HEK293 (cell line): Measurements from ENCODE around the gene ZC3H4.

ENCODE experiments used
- GLI4 ChIP-seq: fragments of 450-650 bp; formaldehyde crosslinking; IDR thresholded peaks from 2 replicates; pipeline ENCODE4 v1.5.1; 2016; ENCODE audit warnings: missing biosample characterization, missing genetic modification characterization
- HOXC10 ChIP-seq: sonication (generic); formaldehyde crosslinking; IDR thresholded peaks from 2 replicates; pipeline ENCODE4 v1.8.1; 2023; ENCODE audit warnings: mild to moderate bottlenecking, missing genetic modification reagents
- IKZF3 ChIP-seq: fragments of 450-650 bp; IDR thresholded peaks from 2 replicates; pipeline ENCODE4 v1.5.0; 2018; ENCODE audit warnings: missing biosample characterization, mild to moderate bottlenecking, missing genetic modification characterization, moderate library complexity
- KLF7 ChIP-seq: fragments of 450-650 bp; formaldehyde crosslinking; IDR thresholded peaks from 2 replicates; pipeline ENCODE4 v1.5.1; 2016; ENCODE audit warnings: missing biosample characterization, missing genetic modification characterization, borderline replicate concordance
- KLF9 ChIP-seq: fragments of 450-650 bp; formaldehyde crosslinking; IDR thresholded peaks from 2 replicates; pipeline ENCODE4 v1.5.1; 2016; ENCODE audit warnings: missing biosample characterization, missing genetic modification characterization, low read depth
- MZF1 ChIP-seq: fragments of 450-650 bp; formaldehyde crosslinking; IDR thresholded peaks from 2 replicates; pipeline ENCODE4 v1.5.1; 2017; ENCODE audit warnings: missing biosample characterization, missing genetic modification characterization, borderline replicate concordance
- OSR2 ChIP-seq: fragments of 450-650 bp; formaldehyde crosslinking; IDR thresholded peaks from 2 replicates; pipeline ENCODE4 v1.5.1; 2016; ENCODE audit warnings: missing biosample characterization, missing genetic modification characterization
- PATZ1 ChIP-seq: fragments of 450-650 bp; formaldehyde crosslinking; IDR thresholded peaks from 2 replicates; pipeline ENCODE4 v1.5.1; 2016; ENCODE audit warnings: missing biosample characterization, missing genetic modification characterization
- SP3 ChIP-seq: fragments of 450-650 bp; formaldehyde crosslinking; IDR thresholded peaks from 2 replicates; pipeline ENCODE4 v1.5.1; 2016; ENCODE audit warnings: missing biosample characterization, missing genetic modification characterization
- ZBTB20 ChIP-seq: fragments of 450-650 bp; formaldehyde crosslinking; IDR thresholded peaks from 2 replicates; pipeline ENCODE4 v1.5.1; 2016; ENCODE audit warnings: missing biosample characterization, missing genetic modification characterization
- ZBTB48 ChIP-seq: fragments of 450-650 bp; formaldehyde crosslinking; IDR thresholded peaks from 2 replicates; pipeline ENCODE4 v1.5.1; 2016; ENCODE audit warnings: missing biosample characterization, missing genetic modification characterization
- ZNF138 ChIP-seq: fragments of 450-650 bp; formaldehyde crosslinking; IDR thresholded peaks from 2 replicates; pipeline ENCODE4 v1.5.1; 2016; ENCODE audit warnings: missing biosample characterization, missing genetic modification characterization, borderline replicate concordance
- ZNF16 ChIP-seq: fragments of 450-650 bp; formaldehyde crosslinking; IDR thresholded peaks from 2 replicates; pipeline ENCODE4 v1.5.1; 2016; ENCODE audit warnings: low read depth, missing biosample characterization, missing genetic modification characterization
- ZNF274 ChIP-seq, 2 experiments: fragments of 200-500 bp in 1 of 2; fragments of 450-650 bp in 1 of 2; sonication (Bioruptor generic) in 1 of 2; formaldehyde crosslinking in 1 of 2; IDR thresholded peaks; 2 replicates each; pipeline versions ENCODE4 v1.5.1 to v1.6.1; 2014 to 2016; ENCODE audit warnings: borderline replicate concordance in 1 of 2, inconsistent platforms in 1 of 2, low read length in 1 of 2, missing biosample characterization in 1 of 2, missing genetic modification characterization in 1 of 2
- ZNF580 ChIP-seq: fragments of 450-650 bp; formaldehyde crosslinking; IDR thresholded peaks from 2 replicates; pipeline ENCODE4 v1.5.1; 2016; ENCODE audit warnings: missing biosample characterization, missing genetic modification characterization
- ZNF596 ChIP-seq: fragments of 450-650 bp; IDR thresholded peaks from 2 replicates; pipeline ENCODE4 v1.5.0; 2018; ENCODE audit warnings: missing biosample characterization, mild to moderate bottlenecking, missing genetic modification characterization, moderate library complexity
- ZNF600 ChIP-seq: fragments of 450-650 bp; formaldehyde crosslinking; IDR thresholded peaks from 2 replicates; pipeline ENCODE4 v1.5.1; 2016; ENCODE audit warnings: missing biosample characterization, missing genetic modification characterization
- ZNF629 ChIP-seq: fragments of 450-650 bp; formaldehyde crosslinking; IDR thresholded peaks from 2 replicates; pipeline ENCODE4 v1.5.1; 2017; ENCODE audit warnings: missing biosample characterization, missing genetic modification characterization
- ZNF654 ChIP-seq: fragments of 450-650 bp; formaldehyde crosslinking; IDR thresholded peaks from 2 replicates; pipeline ENCODE4 v1.5.1; 2016; ENCODE audit warnings: low read depth, missing biosample characterization, missing genetic modification characterization
- ZNF660 ChIP-seq: fragments of 450-650 bp; IDR thresholded peaks from 2 replicates; pipeline ENCODE4 v1.5.1; 2018; ENCODE audit warnings: missing biosample characterization, mild to moderate bottlenecking, missing genetic modification characterization
- ZNF830 ChIP-seq: fragments of 450-650 bp; IDR thresholded peaks from 2 replicates; pipeline ENCODE4 v1.5.0; 2018; ENCODE audit warnings: missing biosample characterization, missing genetic modification characterization, low read depth, mild to moderate bottlenecking, moderate library complexity
- ZSCAN4 ChIP-seq: fragments of 450-650 bp; formaldehyde crosslinking; IDR thresholded peaks from 2 replicates; pipeline ENCODE4 v1.5.1; 2017; ENCODE audit warnings: missing biosample characterization, missing genetic modification characterization
- TF ChIP-seq, protein P1 (sequence below): fragments of 450-650 bp; formaldehyde crosslinking; IDR thresholded peaks from 2 replicates; pipeline ENCODE4 v1.5.1; 2016; ENCODE audit warnings: missing biosample characterization, missing genetic modification characterization, borderline replicate concordance
- TF ChIP-seq, protein P2 (sequence below): fragments of 450-650 bp; formaldehyde crosslinking; IDR thresholded peaks from 2 replicates; pipeline ENCODE4 v1.5.1; 2016; ENCODE audit warnings: missing biosample characterization, missing genetic modification characterization
- TF ChIP-seq, protein P3 (sequence below): fragments of 450-650 bp; IDR thresholded peaks from 2 replicates; pipeline ENCODE4 v1.5.1; 2018; ENCODE audit warnings: missing biosample characterization, missing genetic modification characterization
- TF ChIP-seq, protein P4 (sequence below): fragments of 450-650 bp; formaldehyde crosslinking; IDR thresholded peaks from 2 replicates; pipeline ENCODE4 v1.5.1; 2016; ENCODE audit warnings: missing biosample characterization, missing genetic modification characterization
- TF ChIP-seq, protein P5 (sequence below): fragments of 450-650 bp; formaldehyde crosslinking; IDR thresholded peaks from 2 replicates; pipeline ENCODE4 v1.5.1; 2017; ENCODE audit warnings: missing biosample characterization, missing genetic modification characterization

ZC3H4 gene

DNA sequence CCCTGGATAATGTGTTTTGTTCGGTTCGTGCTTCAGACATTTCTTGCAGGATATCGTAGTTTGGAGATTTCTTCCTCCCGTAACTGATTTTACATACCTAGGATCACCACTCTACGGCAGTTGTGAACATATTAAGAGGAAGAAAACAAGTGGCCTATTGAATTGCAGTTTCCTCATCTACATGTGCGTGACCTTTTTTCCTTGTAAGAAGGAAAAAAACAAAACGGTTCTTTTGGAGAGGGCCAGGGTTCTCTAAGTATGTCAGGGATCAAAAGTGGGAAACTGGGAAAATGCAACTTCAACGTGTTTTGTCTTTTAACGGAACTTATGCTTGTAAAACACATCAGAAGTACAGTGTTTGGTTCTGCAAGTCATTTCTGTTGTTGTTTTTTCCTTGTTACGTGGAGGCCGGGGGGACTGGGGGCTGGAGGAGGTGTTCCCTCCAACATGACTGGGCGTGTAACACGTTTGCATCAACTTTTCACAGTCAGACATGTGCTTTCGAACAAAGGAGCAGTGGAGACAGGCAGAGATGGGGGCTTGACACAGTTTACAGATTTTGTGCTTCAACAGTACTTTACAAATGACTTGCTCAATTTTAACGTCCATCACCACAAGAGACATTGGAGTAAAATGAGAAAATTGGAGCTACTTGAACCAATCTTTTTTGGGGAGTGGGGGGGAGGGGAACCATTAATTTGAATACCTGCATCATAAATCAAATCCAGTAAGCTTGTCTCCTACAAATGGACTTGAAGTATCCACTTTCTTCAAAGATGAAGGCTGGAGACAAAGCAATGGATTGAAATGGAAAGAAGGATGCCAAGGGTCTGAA lies 3.8 kb downstream of the ZC3H4 start (continued):
- TF ChIP-seq ZNF596 (tag by site-specific recombination) (no peak), PATZ1 (tag by site-specific recombination) (peak; percentile 94), ZNF600 (peak; percentile 44), OSR2 (tag by site-specific recombination) (no peak), ZNF629 (tag by site-specific recombination) (0 out of 2 replicates have a peak, but pooled peaks have one; percentile 14), MZF1 (tag by site-specific recombination) (0 out of 2 replicates have a peak, but pooled peaks have one; percentile 41), GLI4 (tag by site-specific recombination) (no peak), KLF9 (tag by site-specific recombination) (peak; percentile 48; the same call in 1 of the 2 replicates), HOXC10 (CRISPR knock-in tag) (no peak), KLF7 (tag by site-specific recombination) (0 out of 2 replicates have a peak, but pooled peaks have one; percentile 20), ZNF830 (no peak), IKZF3 (tag by site-specific recombination) (peak; percentile 38; the same call in 1 of the 2 replicates), ZNF16 (tag by site-specific recombination) (no peak), ZNF580 (tag by site-specific recombination) (no peak), ZBTB20 (tag by site-specific recombination) (peak; percentile 69; the same call in 1 of the 2 replicates), ZBTB48 (peak; percentile 61), ZNF274 (IDR thresholded peaks at IDR 0.05; ENCODE audit: low read length) (no peak), ZNF274 (tag by site-specific recombination; IDR thresholded peaks at IDR 0.05; ENCODE audit: borderline replicate concordance) (no peak), ZNF660 (peak; percentile 3; the same call in 1 of the 2 replicates), ZSCAN4 (tag by site-specific recombination) (no peak; the same call in 1 of the 2 replicates), ZNF654 (no peak), SP3 (tag by site-specific recombination) (peak; percentile 46), ZNF138 (tag by site-specific recombination) (no peak)
- TF ChIP-seq, protein P1, sequence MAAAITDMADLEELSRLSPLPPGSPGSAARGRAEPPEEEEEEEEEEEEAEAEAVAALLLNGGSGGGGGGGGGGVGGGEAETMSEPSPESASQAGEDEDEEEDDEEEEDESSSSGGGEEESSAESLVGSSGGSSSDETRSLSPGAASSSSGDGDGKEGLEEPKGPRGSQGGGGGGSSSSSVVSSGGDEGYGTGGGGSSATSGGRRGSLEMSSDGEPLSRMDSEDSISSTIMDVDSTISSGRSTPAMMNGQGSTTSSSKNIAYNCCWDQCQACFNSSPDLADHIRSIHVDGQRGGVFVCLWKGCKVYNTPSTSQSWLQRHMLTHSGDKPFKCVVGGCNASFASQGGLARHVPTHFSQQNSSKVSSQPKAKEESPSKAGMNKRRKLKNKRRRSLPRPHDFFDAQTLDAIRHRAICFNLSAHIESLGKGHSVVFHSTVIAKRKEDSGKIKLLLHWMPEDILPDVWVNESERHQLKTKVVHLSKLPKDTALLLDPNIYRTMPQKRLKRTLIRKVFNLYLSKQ, result no peak
- TF ChIP-seq, protein P2, sequence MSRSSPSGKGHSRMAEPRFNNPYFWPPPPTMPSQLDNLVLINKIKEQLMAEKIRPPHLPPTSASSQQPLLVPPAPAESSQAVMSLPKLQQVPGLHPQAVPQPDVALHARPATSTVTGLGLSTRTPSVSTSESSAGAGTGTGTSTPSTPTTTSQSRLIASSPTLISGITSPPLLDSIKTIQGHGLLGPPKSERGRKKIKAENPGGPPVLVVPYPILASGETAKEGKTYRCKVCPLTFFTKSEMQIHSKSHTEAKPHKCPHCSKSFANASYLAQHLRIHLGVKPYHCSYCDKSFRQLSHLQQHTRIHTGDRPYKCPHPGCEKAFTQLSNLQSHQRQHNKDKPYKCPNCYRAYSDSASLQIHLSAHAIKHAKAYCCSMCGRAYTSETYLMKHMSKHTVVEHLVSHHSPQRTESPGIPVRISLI (tag by site-specific recombination), result peak; percentile 83
- TF ChIP-seq, protein P3, sequence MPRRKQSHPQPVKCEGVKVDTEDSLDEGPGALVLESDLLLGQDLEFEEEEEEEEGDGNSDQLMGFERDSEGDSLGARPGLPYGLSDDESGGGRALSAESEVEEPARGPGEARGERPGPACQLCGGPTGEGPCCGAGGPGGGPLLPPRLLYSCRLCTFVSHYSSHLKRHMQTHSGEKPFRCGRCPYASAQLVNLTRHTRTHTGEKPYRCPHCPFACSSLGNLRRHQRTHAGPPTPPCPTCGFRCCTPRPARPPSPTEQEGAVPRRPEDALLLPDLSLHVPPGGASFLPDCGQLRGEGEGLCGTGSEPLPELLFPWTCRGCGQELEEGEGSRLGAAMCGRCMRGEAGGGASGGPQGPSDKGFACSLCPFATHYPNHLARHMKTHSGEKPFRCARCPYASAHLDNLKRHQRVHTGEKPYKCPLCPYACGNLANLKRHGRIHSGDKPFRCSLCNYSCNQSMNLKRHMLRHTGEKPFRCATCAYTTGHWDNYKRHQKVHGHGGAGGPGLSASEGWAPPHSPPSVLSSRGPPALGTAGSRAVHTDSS (tag by site-specific recombination), result peak; percentile 43; the same call in 1 of the 2 replicates
- TF ChIP-seq, protein P4, sequence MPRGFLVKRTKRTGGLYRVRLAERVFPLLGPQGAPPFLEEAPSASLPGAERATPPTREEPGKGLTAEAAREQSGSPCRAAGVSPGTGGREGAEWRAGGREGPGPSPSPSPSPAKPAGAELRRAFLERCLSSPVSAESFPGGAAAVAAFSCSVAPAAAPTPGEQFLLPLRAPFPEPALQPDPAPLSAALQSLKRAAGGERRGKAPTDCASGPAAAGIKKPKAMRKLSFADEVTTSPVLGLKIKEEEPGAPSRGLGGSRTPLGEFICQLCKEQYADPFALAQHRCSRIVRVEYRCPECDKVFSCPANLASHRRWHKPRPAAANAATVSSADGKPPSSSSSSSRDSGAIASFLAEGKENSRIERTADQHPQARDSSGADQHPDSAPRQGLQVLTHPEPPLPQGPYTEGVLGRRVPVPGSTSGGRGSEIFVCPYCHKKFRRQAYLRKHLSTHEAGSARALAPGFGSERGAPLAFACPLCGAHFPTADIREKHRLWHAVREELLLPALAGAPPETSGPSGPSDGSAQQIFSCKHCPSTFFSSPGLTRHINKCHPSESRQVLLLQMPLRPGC, result no peak
- TF ChIP-seq, protein P5, sequence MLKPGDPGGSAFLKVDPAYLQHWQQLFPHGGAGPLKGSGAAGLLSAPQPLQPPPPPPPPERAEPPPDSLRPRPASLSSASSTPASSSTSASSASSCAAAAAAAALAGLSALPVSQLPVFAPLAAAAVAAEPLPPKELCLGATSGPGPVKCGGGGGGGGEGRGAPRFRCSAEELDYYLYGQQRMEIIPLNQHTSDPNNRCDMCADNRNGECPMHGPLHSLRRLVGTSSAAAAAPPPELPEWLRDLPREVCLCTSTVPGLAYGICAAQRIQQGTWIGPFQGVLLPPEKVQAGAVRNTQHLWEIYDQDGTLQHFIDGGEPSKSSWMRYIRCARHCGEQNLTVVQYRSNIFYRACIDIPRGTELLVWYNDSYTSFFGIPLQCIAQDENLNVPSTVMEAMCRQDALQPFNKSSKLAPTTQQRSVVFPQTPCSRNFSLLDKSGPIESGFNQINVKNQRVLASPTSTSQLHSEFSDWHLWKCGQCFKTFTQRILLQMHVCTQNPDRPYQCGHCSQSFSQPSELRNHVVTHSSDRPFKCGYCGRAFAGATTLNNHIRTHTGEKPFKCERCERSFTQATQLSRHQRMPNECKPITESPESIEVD (tag by site-specific recombination), result peak; percentile 63
